K562 (cell line): Measurements from ENCODE around the gene SNTG2. TPM values are rescaled to one million over a fixed set of nuclear protein-coding genes. Genes with fewer than 3 reads are reported as not detected.

Experiments used
- ATAC-seq: fragments of 200-7000 bp; cut with Tn5 transposase; 3 replicates; pipeline ENCODE4 v1.9.1; 2020; ENCODE audit warnings: moderate library complexity
- BruUV-seq: library from RNA; stranded (reverse); fragments of 400-500 nt; replicated peaks from 2 replicates; lab custom pipeline; 2021; lab: Mats Ljungman, UMichigan
- CTCF ChIA-PET: fragments of 300-600 bp; formaldehyde crosslinking; extraction: SDS; loops from one replicate; lab custom pipeline; 2021; ENCODE audit warnings: low intra/inter-chr PET ratio; lab: Yijun Ruan, JAX
- POLR2A ChIA-PET: fragments of 300-600, 350-650 bp; sonication (Branson Sonifier 250); formaldehyde crosslinking; extraction: SDS; loops from one replicate; lab custom pipeline; 2021; ENCODE audit warnings: antibody characterized with exemption, inconsistent platforms; lab: Yijun Ruan, JAX
- DNase-seq, 4 experiments: peaks; one replicate each; pipeline versions ENCODE4 v3.0.0 to v3.0.0-alpha.2; 2011 to 2018; ENCODE audit warnings: low spot score in 3 of 4, mixed read lengths in 3 of 4; ENCODE audit errors: extremely low read depth in 1 of 4
- FAIRE-seq: peaks from 2 replicates; lab custom pipeline; 2011; peaks lifted over from hg19 to GRCh38; lab: Jason Lieb, UNC
- H2AFZ ChIP-seq: 2 replicates; pipeline ENCODE4 v1.6.0; 2011; ENCODE audit warnings: low read depth, low read length, control low read depth, inconsistent platforms
- H3K27ac ChIP-seq: fragments of 200-600 bp; 3 replicates; pipeline ENCODE4 v1.8.0; 2011; ENCODE audit warnings: low read depth, mild to moderate bottlenecking, control low read depth, inconsistent platforms, low read length, moderate library complexity, mixed read lengths; ENCODE audit errors: extremely low read depth
- H3K27me3 ChIP-seq, 2 experiments: fragments of 300-600 bp in 1 of 2; 2 replicates in 1 of 2; 3 replicates in 1 of 2; pipeline versions ENCODE4 v1.6.0 to v1.8.0; 2011; ENCODE audit warnings: inconsistent platforms in 2 of 2, low read length in 2 of 2, mild to moderate bottlenecking in 1 of 2, mixed read lengths in 1 of 2, moderate library complexity in 1 of 2; ENCODE audit not compliant: control insufficient read depth in 2 of 2, insufficient read depth in 2 of 2
- H3K36me3 ChIP-seq: fragments of 300-600 bp; 3 replicates; pipeline ENCODE4 v1.8.0; 2011; ENCODE audit warnings: mild to moderate bottlenecking, low read length, inconsistent platforms; ENCODE audit not compliant: control insufficient read depth, insufficient read depth
- H3K4me1 ChIP-seq, 2 experiments: fragments of 200-600 bp in 1 of 2; replicated peaks in 1 of 2; 2 replicates in 1 of 2; 3 replicates in 1 of 2; pipeline versions ENCODE4 v1.5.1 to v1.8.0; 2011; ENCODE audit warnings: inconsistent platforms in 2 of 2, low read length in 2 of 2, mild to moderate bottlenecking in 1 of 2, mixed read lengths in 1 of 2, moderate library complexity in 1 of 2; ENCODE audit not compliant: control insufficient read depth in 2 of 2, insufficient read depth in 2 of 2
- H3K4me2 ChIP-seq: 2 replicates; pipeline ENCODE4 v1.6.1; 2011; ENCODE audit warnings: low read length, control low read depth, inconsistent platforms, mixed read lengths; ENCODE audit not compliant: insufficient read depth
- H3K4me3 ChIP-seq: fragments of 200-600 bp; sonication (generic), shearing (Covaris generic); 2 replicates; pipeline ENCODE4 v1.5.1; 2016; ENCODE audit warnings: control low read depth, inconsistent platforms
- H3K79me2 ChIP-seq: fragments of 200-600 bp; 3 replicates; pipeline ENCODE4 v1.8.0; 2011; ENCODE audit warnings: low read length, inconsistent platforms; ENCODE audit not compliant: control insufficient read depth, insufficient read depth
- H3K9ac ChIP-seq, 2 experiments: 2 replicates each; pipeline versions ENCODE4 v1.6.0 to v1.6.1; 2011; ENCODE audit warnings: low read depth in 2 of 2, low read length in 2 of 2, control low read depth in 1 of 2, inconsistent platforms in 1 of 2, mild to moderate bottlenecking in 1 of 2, mixed read lengths in 1 of 2; ENCODE audit not compliant: insufficient read depth in 1 of 2
- H3K9me1 ChIP-seq: one replicate; pipeline ENCODE4 v1.6.0; 2011; ENCODE audit warnings: inconsistent platforms, mild to moderate bottlenecking, low read length, moderate library complexity; ENCODE audit not compliant: control insufficient read depth, insufficient read depth
- H3K9me3 ChIP-seq: replicated peaks from 2 replicates; pipeline ENCODE4 v1.5.1; 2011; ENCODE audit warnings: low read depth, low read length, inconsistent platforms; ENCODE audit not compliant: control insufficient read depth, insufficient read depth
- H4K20me1 ChIP-seq: replicated peaks from 2 replicates; pipeline ENCODE4 v1.6.1; 2011; ENCODE audit warnings: low read length, inconsistent platforms, mixed read lengths; ENCODE audit not compliant: control insufficient read depth, insufficient read depth
- CBFA2T2 ChIP-seq: fragments of 450-650 bp; conservative IDR thresholded peaks from 2 replicates; pipeline ENCODE4 v1.6.1; 2017; ENCODE audit warnings: mild to moderate bottlenecking
- GATAD2A ChIP-seq: fragments of 450-650 bp; IDR thresholded peaks from 2 replicates; pipeline ENCODE4 v1.6.1; 2017
- KLF10 ChIP-seq: fragments of 250-450 bp; sonication (Bioruptor Pico); IDR thresholded peaks from 2 replicates; pipeline ENCODE4 v1.6.1; 2021; ENCODE audit warnings: matching md5 sums
- STAG1 ChIP-seq: sonication (generic); formaldehyde crosslinking; IDR thresholded peaks from 2 replicates; pipeline ENCODE4 v1.5.0; 2020; ENCODE audit warnings: missing genetic modification reagents, borderline replicate concordance
- WHSC1 ChIP-seq: IDR thresholded peaks from one replicate; pipeline ENCODE4 v1.6.1; 2012; ENCODE audit warnings: low read length, control low read depth, inconsistent platforms
- ZNF668 ChIP-seq: fragments of 250-450 bp; sonication (Bioruptor Pico); IDR thresholded peaks from 2 replicates; pipeline ENCODE4 v1.8.0; 2022; ENCODE audit warnings: mild to moderate bottlenecking, inconsistent platforms
- ZNF764 ChIP-seq: fragments of 250-450 bp; sonication (Bioruptor Pico); IDR thresholded peaks from 2 replicates; pipeline ENCODE4 v1.4.0; 2020; ENCODE audit warnings: low read depth, mild to moderate bottlenecking, moderate library complexity
- in situ Hi-C: fragments of 300-500 bp; cut with MboI; formaldehyde crosslinking; loops from 4 replicates; pipeline ENCODE4 v1.15.0; 2018; ENCODE audit warnings: inconsistent platforms, mixed read lengths
- intact Hi-C: fragments of 100-400 bp; cut with micrococcal nuclease; formaldehyde crosslinking; loops from 2 replicates; pipeline ENCODE4 v1.14.2; 2022
- polyA plus RNA-seq, 8 experiments: library from polyadenylated mRNA; depleted of rRNA in 4 of 8; stranded (reverse) in 5 of 8; unstranded in 3 of 8; fragments of >200 nt; fragmentation: Nextera tagmentation in 2 of 8; fragmentation: Illumina TruSeq in 1 of 8; extraction: Ambion mirVana in 2 of 8; extraction: Trizol in 1 of 8; gene quantifications; 2 replicates each; pipeline versions ENCODE4 v1.2.1 to v1.2.3, GENCODE V29; 2011 to 2014; ENCODE audit warnings: inconsistent platforms in 1 of 8, missing spikeins in 1 of 8
- total RNA-seq, 7 experiments: library from RNA; depleted of rRNA in 6 of 7; stranded (reverse); fragments of >200 nt in 6 of 7; fragmentation: Illumina TruSeq in 2 of 7; extraction: Trizol in 2 of 7; gene quantifications; 2 replicates each; pipeline versions ENCODE4 v1.2.1 to v1.2.3, GENCODE V29; 2011 to 2021; ENCODE audit warnings: low replicate concordance in 1 of 7

The SNTG2 gene
- total and polyA plus RNA-seq, 9 of the 15 experiments (the other 6 are each of a cell fraction or from before 2014, with no cell fraction given), result not detected

DNA sequence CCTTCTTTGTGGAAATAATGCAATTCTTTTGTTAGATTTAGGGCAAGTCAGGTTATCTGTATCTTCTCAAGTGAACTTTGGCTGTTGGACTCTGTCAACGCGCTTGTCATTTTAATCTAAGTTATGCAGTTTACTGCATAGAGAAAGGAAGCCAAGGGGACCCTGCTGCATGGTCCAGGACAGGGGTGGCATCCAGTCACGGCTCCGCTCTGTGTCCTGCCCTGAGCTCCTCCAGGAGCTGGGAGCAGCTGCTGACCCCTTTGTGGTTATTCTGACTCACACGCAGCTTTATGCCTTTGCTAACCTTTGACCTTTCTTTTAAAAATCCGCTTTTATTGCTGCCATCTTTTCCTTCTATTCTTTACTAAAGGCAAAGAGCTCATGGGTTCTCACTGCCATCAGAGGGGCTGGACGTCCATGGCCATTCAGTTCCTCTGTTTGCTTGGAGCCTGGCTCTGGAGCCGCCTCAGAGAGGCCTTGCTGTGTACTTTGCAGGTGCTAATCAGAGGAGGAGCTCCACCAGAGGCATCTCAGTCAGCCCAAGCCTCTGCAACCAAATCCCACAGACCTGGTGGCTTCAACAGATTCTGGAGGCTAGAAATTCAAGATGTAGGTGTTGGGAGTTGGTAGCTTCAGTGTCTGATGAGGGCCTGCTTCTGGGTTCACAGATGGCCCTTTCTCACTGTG lies 39.3 kb downstream of the SNTG2 start (continued):
- no peak for TF ChIP-seq CBFA2T2
- TF ChIP-seq, all 486 proteins: peak for 0

DNA sequence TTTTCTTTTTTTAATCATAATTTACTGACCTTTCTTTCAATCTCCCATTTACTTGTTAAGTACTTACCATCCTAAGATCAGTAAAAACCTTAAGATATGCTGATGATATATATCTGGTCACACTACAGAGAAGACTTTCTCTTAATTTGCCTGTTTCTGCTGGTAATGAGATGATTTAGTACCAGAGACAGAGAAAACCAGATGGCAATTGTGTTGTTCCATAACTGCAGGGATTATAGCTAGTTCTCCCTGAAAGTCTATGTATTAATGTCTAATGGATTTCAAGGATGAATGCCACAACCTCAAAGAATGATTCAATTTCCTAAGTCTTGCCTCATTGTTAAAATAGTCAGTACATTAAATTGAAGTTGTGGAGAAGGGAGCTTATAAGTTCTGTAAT lies 40.3 kb downstream of the SNTG2 start:
- no peaks in the 10 kb centered on the region for H3K36me3 ChIP-seq
- intact Hi-C loops, result no loop called here
- TF ChIP-seq ZNF668 (CRISPR knock-in tag) (no peak), GATAD2A (no peak), ZNF764 (no peak), STAG1 (CRISPR knock-in tag) (no peak), WHSC1 (no peak), KLF10 (CRISPR knock-in tag) (no peak)
- no peak overlapping the region for H3K9ac ChIP-seq
- peaks cover 0 to 2% of the 10 kb centered on the region in 2 experiments; a peak in 1 of 5 replicates for H3K4me1 ChIP-seq
- in situ Hi-C loops, result no loop called here
- H3K79me2 ChIP-seq, result no peaks in the 10 kb centered on the region
- H3K4me3 ChIP-seq, result no peak overlapping the region
- ChIA-PET CTCF (no interaction called here), POLR2A (no interaction called here)
- peaks cover 3% of the 10 kb centered on the region; the same call in 1 of the 2 replicates for H4K20me1 ChIP-seq
- no peak overlapping the region for H3K4me2 ChIP-seq
- peaks cover 0 to 9% of the 10 kb centered on the region in 2 experiments; a peak in 2 of 5 replicates for H3K27me3 ChIP-seq
- no TSS peak for BruUV-seq
- H3K9me3 ChIP-seq, result no peaks in the 10 kb centered on the region
- FAIRE-seq (no peak), DNase-seq (no peak), ATAC-seq (no peak)
- H3K27ac ChIP-seq, result no peak overlapping the region
- no peak overlapping the region for H2AFZ ChIP-seq
- H3K9me1 ChIP-seq, result no peaks in the 10 kb centered on the region
